ENCODE measurements around the gene PDZD2.

PDZD2 gene

GRCh38 chr5:32098890-32099310 is 460.0 kb downstream of the PDZD2 start:
- no peak for DNase-seq (ENCODE audit: low read depth)
- no peak for TF ChIP-seq CTCF (conservative IDR thresholded peaks at IDR 0.05; ENCODE audit: control insufficient read depth, insufficient read depth, low read depth, low read length)
- H3K4me3 ChIP-seq (ENCODE audit: control insufficient read depth, low read depth, low read length) = no peak overlapping the region

GRCh38 chr5:32099486-32100035 is 460.6 kb downstream of the PDZD2 start:
- TF ChIP-seq CTCF (conservative IDR thresholded peaks at IDR 0.05; ENCODE audit: control insufficient read depth, insufficient read depth, low read depth, low read length) = no peak
- DNase-seq (ENCODE audit: low read depth) = no peak
- H3K4me3 ChIP-seq (ENCODE audit: control insufficient read depth, low read depth, low read length) = no peak overlapping the region

GRCh38 chr5:32100230-32100629 is 461.3 kb downstream of the PDZD2 start:
- no peak for DNase-seq (ENCODE audit: low read depth)
- H3K4me3 ChIP-seq (ENCODE audit: control insufficient read depth, low read depth, low read length) = no peak overlapping the region
- TF ChIP-seq CTCF (conservative IDR thresholded peaks at IDR 0.05; ENCODE audit: control insufficient read depth, insufficient read depth, low read depth, low read length) = no peak

- H3K4me3 ChIP-seq (ENCODE audit: control insufficient read depth, low read depth, low read length) = no peak overlapping the region
Measured at GRCh38 chr5:32100691-32101302, 461.9 kb downstream of the PDZD2 start.

GRCh38 chr5:32102254-32102986 is 463.5 kb downstream of the PDZD2 start:
- DNase-seq (ENCODE audit: low read depth) = no peak
- no peak for TF ChIP-seq CTCF (conservative IDR thresholded peaks at IDR 0.05; ENCODE audit: control insufficient read depth, insufficient read depth, low read depth, low read length)
- no peak overlapping the region for H3K4me3 ChIP-seq (ENCODE audit: control insufficient read depth, low read depth, low read length)

More at GRCh38 chr5:32100691-32101302, 461.9 kb downstream of the PDZD2 start:
- no peak for TF ChIP-seq CTCF (conservative IDR thresholded peaks at IDR 0.05; ENCODE audit: control insufficient read depth, insufficient read depth, low read depth, low read length)
- no peak for DNase-seq (ENCODE audit: low read depth)

GRCh38 chr5:32103521-32103920 is 464.6 kb downstream of the PDZD2 start:
- H3K4me3 ChIP-seq (ENCODE audit: control insufficient read depth, low read depth, low read length) = no peak overlapping the region
- no peak for TF ChIP-seq CTCF (conservative IDR thresholded peaks at IDR 0.05; ENCODE audit: control insufficient read depth, insufficient read depth, low read depth, low read length)
- no peak for DNase-seq (ENCODE audit: low read depth)
